GM19099 (cell line): ENCODE measurements around the gene RAX.

ENCODE experiments used
- POLR2A ChIP-seq: IDR thresholded peaks from 3 replicates; pipeline ENCODE4 v1.6.1; 2011; ENCODE audit warnings: low read depth; ENCODE audit not compliant: insufficient read length; ENCODE audit errors: extremely low read depth

Gene RAX

GRCh38 chr18:59231877-59232276 lies 41.4 kb downstream of the RAX start:
- no peak for TF ChIP-seq POLR2A

GRCh38 chr18:59231114-59231513 lies 42.1 kb downstream of the RAX start:
- no peak for TF ChIP-seq POLR2A

DNA sequence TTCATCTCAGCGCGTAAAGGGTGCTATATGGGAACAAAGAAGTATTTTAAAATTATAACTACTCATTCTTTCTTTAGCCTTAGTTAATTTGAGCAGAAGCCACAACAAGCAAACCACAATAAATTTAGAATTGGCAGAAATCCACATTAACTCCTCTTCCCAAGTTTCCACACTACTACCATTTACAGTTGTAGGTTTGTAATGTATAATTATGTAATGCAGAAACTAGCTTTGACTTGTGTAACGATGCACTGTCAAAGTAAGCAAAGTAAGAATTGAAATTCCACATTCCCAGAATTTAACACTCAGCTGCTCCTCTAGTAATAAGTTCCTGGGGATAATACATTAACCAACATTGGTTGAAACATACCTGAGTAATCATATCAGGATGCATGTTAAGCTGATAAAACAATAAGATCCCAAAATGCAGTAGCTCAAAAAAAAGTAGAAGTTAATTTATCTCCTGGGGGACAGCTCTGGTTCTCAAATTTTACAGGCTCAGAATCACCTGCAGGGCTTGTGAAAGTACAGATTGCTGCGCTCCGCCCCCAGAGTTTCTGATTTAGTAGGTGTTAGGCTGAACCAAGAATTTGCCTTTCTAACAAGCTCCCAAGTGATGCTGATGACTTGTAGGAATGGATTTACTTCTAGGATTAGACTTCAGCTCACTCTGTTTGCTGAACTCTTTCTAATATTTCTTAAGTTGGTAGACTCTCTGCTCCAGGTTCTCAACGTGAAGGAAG lies 43.4 kb downstream of the RAX start:
- TF ChIP-seq POLR2A: no peak

DNA sequence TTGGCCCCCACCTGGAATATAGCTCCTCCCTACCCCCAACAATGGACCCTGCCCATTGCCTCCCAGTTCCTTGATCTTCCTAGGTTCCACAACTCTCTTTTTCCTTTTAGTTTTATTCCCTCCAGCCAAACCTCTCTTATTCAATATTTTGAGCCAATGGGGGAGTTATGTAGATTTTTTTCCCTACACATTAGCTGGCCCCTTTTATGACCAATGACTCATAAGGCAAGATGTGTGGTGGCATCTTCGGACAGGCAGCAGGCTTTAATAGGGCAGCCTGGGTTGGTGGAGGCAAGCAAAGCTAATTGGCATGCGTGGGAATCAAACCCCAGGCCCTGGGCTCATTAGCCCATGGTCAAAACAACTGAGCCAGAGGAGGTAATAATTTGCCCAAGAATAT lies 44.1 kb downstream of the RAX start:
- TF ChIP-seq POLR2A: no peak

DNA sequence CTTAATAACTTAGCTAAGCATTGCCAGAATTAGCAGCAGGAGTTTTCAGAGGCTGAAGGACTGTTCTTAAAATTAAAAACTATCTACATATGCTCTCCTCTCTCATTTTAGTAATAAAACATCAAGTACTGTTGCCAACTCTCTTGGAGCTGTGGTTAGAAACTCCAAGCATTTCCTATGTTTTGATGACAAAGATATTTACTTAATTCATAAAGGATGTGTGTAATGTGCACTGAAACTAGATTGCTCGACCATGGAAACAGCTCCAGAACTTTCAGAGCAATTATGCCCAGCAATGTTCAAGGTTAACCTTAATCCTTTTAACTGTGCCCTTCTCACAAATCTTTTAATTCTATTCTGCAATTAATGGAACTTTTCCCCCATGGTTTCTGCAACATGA lies 44.9 kb downstream of the RAX start:
- TF ChIP-seq POLR2A: no peak

DNA sequence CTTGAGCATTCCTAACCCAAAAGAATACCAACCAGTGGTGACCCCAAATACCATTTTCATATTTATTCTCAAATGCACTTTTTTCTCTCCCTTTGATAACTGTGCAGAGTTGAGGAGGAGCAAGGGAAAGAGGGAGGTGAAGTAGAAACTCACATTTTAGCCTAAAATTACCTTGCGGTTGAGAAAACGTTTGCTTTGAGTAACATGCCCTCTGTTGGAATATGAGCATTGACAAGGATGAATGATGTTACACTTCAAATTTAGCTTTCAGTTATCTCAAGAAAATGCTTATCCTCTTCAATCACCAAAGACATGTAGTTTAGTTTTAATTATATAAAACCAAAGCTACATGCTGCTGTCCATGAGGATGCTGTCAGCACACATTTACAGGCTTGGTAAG lies 50.9 kb downstream of the RAX start:
- no peak for TF ChIP-seq POLR2A

- TF ChIP-seq POLR2A: no peak
These were observed 52.2 kb downstream of the RAX start for GRCh38 chr18:59220784-59221765.

DNA sequence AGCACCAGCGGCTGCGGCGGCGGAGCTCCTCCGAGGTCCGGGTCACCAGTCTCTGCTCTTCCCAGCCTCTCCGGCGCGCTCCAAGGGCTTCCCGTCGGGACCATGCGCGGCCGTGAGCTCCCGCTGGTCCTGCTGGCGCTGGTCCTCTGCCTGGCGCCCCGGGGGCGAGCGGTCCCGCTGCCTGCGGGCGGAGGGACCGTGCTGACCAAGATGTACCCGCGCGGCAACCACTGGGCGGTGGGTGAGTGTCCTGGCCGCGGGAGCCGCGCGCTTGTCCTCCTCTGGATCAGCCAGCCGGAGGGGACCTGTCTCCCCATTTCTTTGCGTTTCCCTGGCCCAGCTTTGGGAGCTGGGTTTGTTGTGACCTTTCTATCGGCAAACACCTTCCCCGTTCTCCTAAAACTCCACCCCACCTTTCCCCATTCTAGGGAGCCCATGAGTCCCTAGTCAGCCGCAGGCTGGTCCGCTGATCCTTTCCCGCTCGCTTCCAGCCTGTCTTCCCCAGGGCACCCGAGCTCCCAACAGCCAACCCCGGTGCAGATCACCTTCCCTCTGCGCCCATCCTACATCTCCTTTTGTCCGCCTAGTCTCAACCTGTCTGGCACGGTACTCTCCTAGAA lies 53.0 kb downstream of the RAX start:
- TF ChIP-seq POLR2A: no peak

GRCh38 chr18:59219672-59220163 lies 53.5 kb downstream of the RAX start, which contains the start of gene GRP:
GRP (plus strand) TSS chr18:59220158; CDS start chr18:59220266, 108 bp downstream.
- TF ChIP-seq POLR2A: no peak

GRCh38 chr18:59218018-59218417 lies 55.2 kb downstream of the RAX start:
- TF ChIP-seq POLR2A: no peak
